GM04503 (cell line): ENCODE measurements around the gene ZC3H12A.

Experiments
- DNase-seq: peaks from one replicate; pipeline ENCODE4 v3.0.0-alpha.2; 2012; ENCODE audit warnings: low read depth

The ZC3H12A gene

GRCh38 chr1:37478890-37479254, 4.5 kb downstream of the ZC3H12A start:
- no peak for DNase-seq

GRCh38 chr1:37479255-37480124, 5.1 kb downstream of the ZC3H12A start:
- no peak for DNase-seq

- DNase-seq, result no peak
These were observed 5.7 kb downstream of the ZC3H12A start for GRCh38 chr1:37480125-37480466.

GRCh38 chr1:37480581-37481288, 6.4 kb downstream of the ZC3H12A start:
- DNase-seq, result no peak

- DNase-seq, result no peak
These were observed 7.1 kb downstream of the ZC3H12A start for GRCh38 chr1:37481289-37482003.

GRCh38 chr1:37482004-37482785, 7.8 kb downstream of the ZC3H12A start:
- DNase-seq, result no peak

- DNase-seq, result no peak
These were observed 8.7 kb downstream of the ZC3H12A start for GRCh38 chr1:37482796-37483744.

GRCh38 chr1:37483785-37484184, 9.4 kb downstream of the ZC3H12A start:
- DNase-seq, result no peak

- no peak for DNase-seq
These were observed 10.1 kb downstream of the ZC3H12A start for GRCh38 chr1:37484325-37485051.

- DNase-seq, result no peak
These were observed 11.7 kb downstream of the ZC3H12A start for GRCh38 chr1:37485902-37486679.

- no peak for DNase-seq
These were observed 12.6 kb downstream of the ZC3H12A start for GRCh38 chr1:37486680-37487618.

GRCh38 chr1:37487619-37487984, 13.2 kb downstream of the ZC3H12A start:
- no peak for DNase-seq

- DNase-seq, result no peak
These were observed 19.1 kb downstream of the ZC3H12A start for GRCh38 chr1:37493336-37494098.

GRCh38 chr1:37495875-37496274, 21.5 kb downstream of the ZC3H12A start:
- no peak for DNase-seq

- no peak for DNase-seq
These were observed 23.5 kb downstream of the ZC3H12A start for GRCh38 chr1:37497832-37498231.

GRCh38 chr1:37498872-37499617, 24.7 kb downstream of the ZC3H12A start:
- no peak for DNase-seq

- no peak for DNase-seq
These were observed 27.3 kb downstream of the ZC3H12A start for GRCh38 chr1:37501661-37502060.
